HL-60 (cell line): Measurements from ENCODE around the gene MOB2.

Experiments
- CTCF ChIP-seq: IDR thresholded peaks from one replicate; pipeline ENCODE4 v1.5.1; 2011; ENCODE audit warnings: low read length, control low read depth, inconsistent platforms; ENCODE audit not compliant: insufficient read depth
- GABPA ChIP-seq: IDR thresholded peaks from 2 replicates; pipeline ENCODE4 v1.6.1; 2012; ENCODE audit warnings: low read depth
- POLR2AphosphoS5 ChIP-seq: IDR thresholded peaks from 2 replicates; pipeline ENCODE4 v1.6.1; 2012; ENCODE audit warnings: low read depth
- REST ChIP-seq: IDR thresholded peaks from 2 replicates; pipeline ENCODE4 v1.6.1; 2012; ENCODE audit warnings: low read depth; ENCODE audit not compliant: insufficient replicate concordance
- SPI1 ChIP-seq: IDR thresholded peaks from 2 replicates; pipeline ENCODE4 v1.6.1; 2012; ENCODE audit warnings: low read depth, mild to moderate bottlenecking, borderline replicate concordance

DNA sequence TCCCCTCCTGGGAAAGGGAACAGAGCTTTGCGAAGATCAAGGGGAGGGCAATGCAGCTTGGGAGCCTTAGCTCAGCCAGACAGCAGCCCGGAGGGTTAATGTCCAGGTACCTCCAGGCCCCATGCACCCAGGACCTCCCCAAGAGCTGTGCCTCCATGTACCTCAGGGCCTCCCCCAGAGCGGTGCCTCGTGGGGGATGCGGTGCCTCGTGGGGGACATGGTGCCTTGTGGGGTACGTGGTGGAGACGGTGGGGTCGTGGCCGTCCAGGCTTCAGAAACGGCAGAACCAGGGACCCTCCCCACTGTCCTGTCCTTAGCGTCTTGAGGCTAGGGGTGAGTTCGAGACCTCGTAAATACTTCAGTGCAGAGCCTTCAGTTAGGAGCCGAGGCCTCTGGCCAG, 63.6 kb downstream of the MOB2 start:
- TF ChIP-seq REST (no peak), CTCF (no peak), POLR2AphosphoS5 (no peak), SPI1 (no peak), GABPA (no peak)
